Tibial nerve (tissue), 4 donors: ENCODE data around the gene EMC9. TPM values are rescaled to one million over a fixed set of nuclear protein-coding genes. Genes with fewer than 3 reads are reported as not detected.

Experiments
- DNase-seq, 2 donors: peaks; one replicate each; pipeline ENCODE4 v3.0.0-alpha.2; 2019; ENCODE audit warnings: low spot score in 2 of 2
- H3K27ac ChIP-seq, 4 donors: fragments of 200-600 bp; sonication (generic) in 3 of 4; one replicate each; pipeline ENCODE4 v1.5.1; 2017 to 2019; ENCODE audit warnings: mild to moderate bottlenecking in 1 of 4
- H3K27me3 ChIP-seq, 2 donors: fragments of 200-600 bp; sonication (generic) in 1 of 2; one replicate each; pipeline versions ENCODE4 v1.5.1 to v1.6.0; 2017 to 2019
- H3K36me3 ChIP-seq, 3 donors: fragments of 200-600 bp; sonication (generic); one replicate each; pipeline ENCODE4 v1.5.1; 2018 to 2019
- H3K4me1 ChIP-seq, 4 donors: fragments of 200-600 bp; sonication (generic) in 3 of 4; one replicate each; pipeline ENCODE4 v1.5.1; 2017 to 2019
- H3K4me3 ChIP-seq, 4 donors: fragments of 200-600 bp; sonication (generic) in 3 of 4; one replicate each; pipeline ENCODE4 v1.5.1; 2017 to 2019; ENCODE audit warnings: mild to moderate bottlenecking in 1 of 4, moderate library complexity in 1 of 4
- H3K9me3 ChIP-seq, 4 donors: fragments of 200-600 bp; sonication (generic) in 3 of 4; one replicate each; pipeline ENCODE4 v1.5.1; 2017 to 2019
- CTCF ChIP-seq, 5 experiments: fragments of 200-600 bp in 3 of 5; fragments of 450-650 bp in 2 of 5; sonication (generic) in 3 of 5; IDR thresholded peaks; one replicate each; pipeline ENCODE4 v1.5.1; 2016 to 2019; ENCODE audit warnings: antibody characterized with exemption in 5 of 5, mild to moderate bottlenecking in 3 of 5, moderate library complexity in 2 of 5
- EP300 ChIP-seq, 2 donors: sonication (generic); formaldehyde crosslinking; IDR thresholded peaks; one replicate each; pipeline ENCODE4 v1.6.1; 2017; ENCODE audit warnings: antibody characterized with exemption in 2 of 2, mild to moderate bottlenecking in 1 of 2
- POLR2A ChIP-seq, 2 donors: fragments of 450-650 bp; IDR thresholded peaks; one replicate each; pipeline ENCODE4 v1.6.1; 2017; ENCODE audit warnings: antibody characterized with exemption in 2 of 2, mild to moderate bottlenecking in 2 of 2, moderate library complexity in 2 of 2
- WGBS, 2 donors: methylation state at CpG; one replicate each; pipeline ENCODE4 v1.1.5; 2018; 5-methylcytosine and 5-hydroxymethylcytosine counted together
- total RNA-seq, 4 donors: library from RNA; depleted of rRNA; stranded (reverse); fragments of >200 nt; gene quantifications; one replicate each; pipeline ENCODE4 v1.1.0, GENCODE V29; 2016

Gene EMC9
- total RNA-seq, 4 donors from 2014 or later, result 9.2 to 22.7 (median 14.4) TPM

GRCh38 chr14:24100197-24100981, 41.0 kb downstream of the EMC9 start:
- 75 to 79% methylated on average over 4 of the region's 4 CpGs for WGBS, 2 donors
- Histone ChIP-seq H3K9me3 (no peaks in the 10 kb centered on the region), H3K27me3 (no peaks in the 10 kb centered on the region), H3K4me1 (peaks cover 0 to 7% (median 3%) of the 10 kb centered on the region in 4 donors), H3K4me3 (no peak overlapping the region), H3K27ac (no peak overlapping the region), H3K36me3 (peaks cover 0 to 67% (median 13%) of the 10 kb centered on the region in 3 donors)
- no peak for DNase-seq
- TF ChIP-seq CTCF (IDR thresholded peaks at IDR 0.05) (no peak), EP300 (IDR thresholded peaks at IDR 0.05) (no peak), POLR2A (IDR thresholded peaks at IDR 0.05) (no peak)

- H3K27me3 ChIP-seq, result no peaks in the 10 kb centered on the region
- no peak overlapping the region for H3K4me3 ChIP-seq
- TF ChIP-seq CTCF (IDR thresholded peaks at IDR 0.05) (no peak), POLR2A (IDR thresholded peaks at IDR 0.05) (no peak), EP300 (IDR thresholded peaks at IDR 0.05) (no peak)
- peaks cover 0 to 58% (median 13%) of the 10 kb centered on the region in 3 donors for H3K36me3 ChIP-seq
- H3K27ac ChIP-seq, result no peak overlapping the region
- H3K4me1 ChIP-seq, result peaks cover 0 to 16% (median 6%) of the 10 kb centered on the region in 4 donors
- no peak for DNase-seq
- 82 to 96% methylated on average over 8 to 10 of the region's 17 CpGs for WGBS, 2 donors
- H3K9me3 ChIP-seq, result no peaks in the 10 kb centered on the region
These were observed 42.2 kb downstream of the EMC9 start for GRCh38 chr14:24098927-24099813.

- TF ChIP-seq CTCF (IDR thresholded peaks at IDR 0.05) (no peak), POLR2A (IDR thresholded peaks at IDR 0.05) (no peak)
- Histone ChIP-seq H3K4me1 (peaks cover 0 to 22% (median 8%) of the 10 kb centered on the region in 4 donors), H3K4me3 (no peak overlapping the region), H3K36me3 (peaks cover 0 to 50% (median 13%) of the 10 kb centered on the region in 3 donors), H3K9me3 (no peaks in the 10 kb centered on the region), H3K27ac (no peak overlapping the region), H3K27me3 (no peaks in the 10 kb centered on the region)
- DNase-seq, result no peak
- 93 to 95% methylated on average over 15 to 16 of the region's 16 CpGs for WGBS, 2 donors
These were observed 43.0 kb downstream of the EMC9 start for GRCh38 chr14:24098229-24098926.

GRCh38 chr14:24096545-24097181, 44.7 kb downstream of the EMC9 start:
- DNase-seq, result no peak
- 96 to 97% methylated on average over 6 to 7 of the region's 8 CpGs for WGBS, 2 donors
- Histone ChIP-seq H3K27me3 (no peaks in the 10 kb centered on the region), H3K4me1 (peaks cover 0 to 33% (median 12%) of the 10 kb centered on the region in 4 donors), H3K27ac (no peak overlapping the region), H3K36me3 (peaks cover 0 to 38% (median 13%) of the 10 kb centered on the region in 3 donors), H3K4me3 (no peak overlapping the region), H3K9me3 (no peaks in the 10 kb centered on the region)
- TF ChIP-seq POLR2A (IDR thresholded peaks at IDR 0.05) (no peak), CTCF (IDR thresholded peaks at IDR 0.05) (no peak), EP300 (IDR thresholded peaks at IDR 0.05) (no peak)
